Activated B cell treated with CpG ODN at 0.5 μM for 24 hours (primary cell): ENCODE measurements around the gene TNFRSF14. TPM values are rescaled to one million over a fixed set of nuclear protein-coding genes. Genes with fewer than 3 reads are reported as not detected.
A peak's percentile ranks its signal among the peaks of the same experiment; 100 is the strongest.

Experiments
- ATAC-seq: fragments of 200-7000 bp; cut with Tn5 transposase; one replicate; pipeline ENCODE4 v1.10.0; 2021; ENCODE audit warnings: low read depth, mild to moderate bottlenecking, moderate library complexity
- CTCF ChIA-PET: fragments of 350-600 bp; sonication (Branson Sonifier 250); formaldehyde crosslinking; loops from one replicate; lab custom pipeline; 2021; ENCODE audit warnings: antibody characterized with exemption; lab: Charles Lee
- POLR2A ChIA-PET: fragments of 350-600 bp; sonication (Branson Sonifier 250); formaldehyde crosslinking; loops from one replicate; lab custom pipeline; 2021; ENCODE audit warnings: antibody characterized with exemption; lab: Charles Lee
- DNase-seq: peaks from one replicate; pipeline ENCODE4 v3.0.0; 2022
- H3K27ac Mint-ChIP-seq: one replicate; pipeline ENCODE4 v1.8.0; 2020; ENCODE audit warnings: mixed read lengths
- H3K27me3 Mint-ChIP-seq: one replicate; pipeline ENCODE4 v1.8.0; 2021; ENCODE audit warnings: mixed read lengths
- H3K36me3 Mint-ChIP-seq: one replicate; pipeline ENCODE4 v1.8.0; 2021; ENCODE audit warnings: low read depth, mixed read lengths
- H3K4me1 Mint-ChIP-seq: one replicate; pipeline ENCODE4 v1.8.0; 2021; ENCODE audit warnings: mixed read lengths
- H3K4me3 Mint-ChIP-seq: one replicate; pipeline ENCODE4 v1.8.0; 2020; ENCODE audit warnings: mild to moderate bottlenecking, mixed read lengths
- H3K9me3 Mint-ChIP-seq: one replicate; pipeline ENCODE4 v1.8.0; 2020; ENCODE audit warnings: mixed read lengths
- intact Hi-C: fragments of 100-400 bp; cut with micrococcal nuclease; formaldehyde crosslinking; loops from one replicate; pipeline ENCODE4 v1.15.1; 2024
- total RNA-seq: library from RNA; stranded (reverse); gene quantifications from 2 replicates; pipeline ENCODE4 v1.2.3, GENCODE V29; 2022
- TF ChIP-seq, protein P1 (sequence below): fragments of 200-600 bp; IDR thresholded peaks from one replicate; pipeline ENCODE4 v1.8.0; 2022; ENCODE audit warnings: antibody characterized with exemption, mild to moderate bottlenecking

TNFRSF14 gene
- total RNA-seq, 1 donor from 2014 or later = 148 TPM

DNA sequence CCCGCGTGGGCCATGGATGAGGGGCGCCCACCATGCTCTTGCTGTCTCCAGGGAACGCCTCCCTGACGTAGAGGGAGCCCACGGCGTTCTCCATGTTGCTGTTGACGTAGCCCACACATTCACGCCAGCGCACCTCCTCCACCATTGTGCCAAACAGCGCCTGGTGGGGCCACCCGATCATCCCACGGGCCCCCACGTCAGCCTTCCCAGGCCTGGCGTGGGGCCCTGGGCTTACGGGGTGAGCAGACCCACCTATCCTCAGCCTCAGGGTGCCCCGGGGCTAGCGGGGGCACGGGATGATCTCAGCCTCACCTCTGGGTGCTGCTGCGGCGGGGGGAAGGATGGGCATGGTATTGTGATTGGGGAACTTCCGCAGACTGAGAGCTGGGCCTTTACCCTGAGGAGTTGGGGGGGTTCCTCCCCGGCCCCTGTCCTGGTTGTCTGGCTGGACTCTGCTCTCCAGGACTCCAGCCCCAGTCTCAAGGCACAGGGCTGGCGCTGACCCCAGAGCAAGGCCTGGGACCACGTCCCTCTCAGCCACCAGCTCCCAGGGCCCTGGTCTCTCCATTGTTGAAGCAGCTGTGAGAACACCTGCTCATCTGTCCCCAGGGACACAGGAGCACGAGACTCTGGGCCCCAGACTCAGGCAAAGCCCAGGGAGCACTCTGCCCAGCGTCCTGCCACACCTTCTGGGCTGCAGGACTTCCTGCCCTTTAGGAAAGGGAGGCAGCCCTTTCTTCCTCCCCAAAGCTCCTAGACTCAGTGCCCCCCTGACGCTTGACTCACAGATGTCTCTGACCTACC, 40.6 kb downstream of the TNFRSF14 start:
- Mint-ChIP-seq H3K27me3 (peaks cover 9% of the 10 kb centered on the region), H3K4me3 (no peak overlapping the region), H3K4me1 (no peaks in the 10 kb centered on the region), H3K36me3 (no peaks in the 10 kb centered on the region), H3K27ac (no peak overlapping the region), H3K9me3 (peaks cover 3% of the 10 kb centered on the region)
- TF ChIP-seq, protein P1, sequence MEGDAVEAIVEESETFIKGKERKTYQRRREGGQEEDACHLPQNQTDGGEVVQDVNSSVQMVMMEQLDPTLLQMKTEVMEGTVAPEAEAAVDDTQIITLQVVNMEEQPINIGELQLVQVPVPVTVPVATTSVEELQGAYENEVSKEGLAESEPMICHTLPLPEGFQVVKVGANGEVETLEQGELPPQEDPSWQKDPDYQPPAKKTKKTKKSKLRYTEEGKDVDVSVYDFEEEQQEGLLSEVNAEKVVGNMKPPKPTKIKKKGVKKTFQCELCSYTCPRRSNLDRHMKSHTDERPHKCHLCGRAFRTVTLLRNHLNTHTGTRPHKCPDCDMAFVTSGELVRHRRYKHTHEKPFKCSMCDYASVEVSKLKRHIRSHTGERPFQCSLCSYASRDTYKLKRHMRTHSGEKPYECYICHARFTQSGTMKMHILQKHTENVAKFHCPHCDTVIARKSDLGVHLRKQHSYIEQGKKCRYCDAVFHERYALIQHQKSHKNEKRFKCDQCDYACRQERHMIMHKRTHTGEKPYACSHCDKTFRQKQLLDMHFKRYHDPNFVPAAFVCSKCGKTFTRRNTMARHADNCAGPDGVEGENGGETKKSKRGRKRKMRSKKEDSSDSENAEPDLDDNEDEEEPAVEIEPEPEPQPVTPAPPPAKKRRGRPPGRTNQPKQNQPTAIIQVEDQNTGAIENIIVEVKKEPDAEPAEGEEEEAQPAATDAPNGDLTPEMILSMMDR = no peak
- intact Hi-C loops = no loop called here
- CTCF ChIA-PET = no interaction called here
- DNase-seq = peak; percentile 12
- POLR2A ChIA-PET = no interaction called here
- ATAC-seq = no peak

- Mint-ChIP-seq H3K27me3 (peaks cover 18% of the 10 kb centered on the region), H3K9me3 (peaks cover 3% of the 10 kb centered on the region), H3K4me3 (no peak overlapping the region), H3K27ac (no peak overlapping the region), H3K36me3 (no peaks in the 10 kb centered on the region), H3K4me1 (no peaks in the 10 kb centered on the region)
- DNase-seq = peak; percentile 13
- ChIA-PET POLR2A (no interaction called here), CTCF (no interaction called here)
- no peak for ATAC-seq
- intact Hi-C loops = no loop called here
- TF ChIP-seq, protein P1 = no peak
Measured at GRCh38 chr1:2597441-2598328, 41.5 kb downstream of the TNFRSF14 start.

DNA sequence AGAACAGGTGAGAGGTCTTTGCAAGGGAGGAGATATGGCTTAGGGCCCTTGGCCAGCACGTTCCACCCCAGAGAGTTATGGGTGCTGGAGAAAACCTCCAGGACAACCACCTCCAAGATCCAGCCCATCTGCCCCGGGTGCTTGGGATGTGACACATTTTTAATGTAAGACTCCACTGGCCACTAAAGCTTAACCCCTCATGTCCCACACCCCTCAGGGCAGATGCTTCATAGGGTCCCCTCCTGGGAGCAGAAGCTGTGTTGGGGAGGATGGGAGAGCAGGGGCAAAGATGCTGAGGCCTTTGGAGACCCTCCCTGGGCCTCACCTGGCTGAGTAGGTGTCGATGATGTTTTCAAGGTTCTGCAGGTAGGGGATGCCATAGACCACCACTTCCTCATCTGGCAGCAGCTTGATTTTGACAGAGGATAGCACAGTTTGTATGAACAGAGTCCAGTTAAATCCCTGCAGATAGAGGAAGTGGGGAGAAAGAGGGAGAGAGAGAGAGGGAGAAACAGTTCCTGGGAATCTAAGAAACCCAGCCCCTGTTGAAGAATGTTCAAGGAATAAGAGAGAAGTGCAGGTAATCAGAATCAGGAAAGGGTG, 42.3 kb downstream of the TNFRSF14 start:
- TF ChIP-seq, protein P1 = no peak
- no peak overlapping the region for H3K4me3 Mint-ChIP-seq
- ChIA-PET CTCF (no interaction called here), POLR2A (no interaction called here)
- H3K27me3 Mint-ChIP-seq = peaks cover 20% of the 10 kb centered on the region
- peaks cover 3% of the 10 kb centered on the region for H3K9me3 Mint-ChIP-seq
- H3K27ac Mint-ChIP-seq = no peak overlapping the region
- H3K4me1 Mint-ChIP-seq = no peaks in the 10 kb centered on the region
- ATAC-seq = no peak
- no peak for DNase-seq
- H3K36me3 Mint-ChIP-seq = no peaks in the 10 kb centered on the region
- intact Hi-C loops = no loop called here

GRCh38 chr1:2601721-2602303, 45.6 kb downstream of the TNFRSF14 start:
- TF ChIP-seq, protein P1 = no peak
- Mint-ChIP-seq H3K27ac (no peak overlapping the region), H3K4me1 (no peaks in the 10 kb centered on the region), H3K4me3 (no peak overlapping the region), H3K36me3 (no peaks in the 10 kb centered on the region), H3K27me3 (peaks cover 20% of the 10 kb centered on the region), H3K9me3 (peaks cover 3% of the 10 kb centered on the region)
- DNase-seq (no peak), ATAC-seq (no peak)
- intact Hi-C loops = no loop called here
- CTCF ChIA-PET = no interaction called here
- POLR2A ChIA-PET = no interaction called here
